Type B pancreatic cell (in vitro differentiated cells): ENCODE measurements around the gene NTHL1. TPM values are rescaled to one million over a fixed set of nuclear protein-coding genes. Genes with fewer than 3 reads are reported as not detected.

Source experiments
- DNase-seq: peaks from one replicate; pipeline ENCODE4 v3.0.0; 2021; ENCODE audit warnings: mixed read lengths; ENCODE audit not compliant: unreplicated experiment; ENCODE audit errors: extremely low spot score
- H3K27ac Mint-ChIP-seq: 2 replicates; pipeline ENCODE4 v1.8.0; 2021; ENCODE audit warnings: mild to moderate bottlenecking, mixed read lengths
- H3K27me3 Mint-ChIP-seq: 2 replicates; pipeline ENCODE4 v1.8.0; 2021; ENCODE audit warnings: mixed read lengths
- H3K36me3 Mint-ChIP-seq: 2 replicates; pipeline ENCODE4 v1.8.0; 2021; ENCODE audit warnings: mixed read lengths
- H3K4me1 Mint-ChIP-seq: one replicate; pipeline ENCODE4 v1.8.0; 2021; ENCODE audit warnings: mixed read lengths; ENCODE audit not compliant: unreplicated experiment
- H3K4me3 Mint-ChIP-seq: 2 replicates; pipeline ENCODE4 v1.8.0; 2021; ENCODE audit warnings: mild to moderate bottlenecking, mixed read lengths
- H3K9me3 Mint-ChIP-seq: 2 replicates; pipeline ENCODE4 v1.8.0; 2021; ENCODE audit warnings: mixed read lengths
- total RNA-seq: library from RNA; stranded (reverse); gene quantifications from 2 replicates; pipeline ENCODE4 v1.2.1, GENCODE V29; 2021; ENCODE audit warnings: low replicate concordance
- TF ChIP-seq, protein P1 (sequence below): fragments of 200-600 bp; sonication (generic); conservative IDR thresholded peaks from 2 replicates; pipeline ENCODE4 v1.5.0; 2021; ENCODE audit warnings: antibody characterized with exemption, mild to moderate bottlenecking

The NTHL1 gene
- total RNA-seq, 1 donor from 2014 or later = 37.6 TPM

DNA sequence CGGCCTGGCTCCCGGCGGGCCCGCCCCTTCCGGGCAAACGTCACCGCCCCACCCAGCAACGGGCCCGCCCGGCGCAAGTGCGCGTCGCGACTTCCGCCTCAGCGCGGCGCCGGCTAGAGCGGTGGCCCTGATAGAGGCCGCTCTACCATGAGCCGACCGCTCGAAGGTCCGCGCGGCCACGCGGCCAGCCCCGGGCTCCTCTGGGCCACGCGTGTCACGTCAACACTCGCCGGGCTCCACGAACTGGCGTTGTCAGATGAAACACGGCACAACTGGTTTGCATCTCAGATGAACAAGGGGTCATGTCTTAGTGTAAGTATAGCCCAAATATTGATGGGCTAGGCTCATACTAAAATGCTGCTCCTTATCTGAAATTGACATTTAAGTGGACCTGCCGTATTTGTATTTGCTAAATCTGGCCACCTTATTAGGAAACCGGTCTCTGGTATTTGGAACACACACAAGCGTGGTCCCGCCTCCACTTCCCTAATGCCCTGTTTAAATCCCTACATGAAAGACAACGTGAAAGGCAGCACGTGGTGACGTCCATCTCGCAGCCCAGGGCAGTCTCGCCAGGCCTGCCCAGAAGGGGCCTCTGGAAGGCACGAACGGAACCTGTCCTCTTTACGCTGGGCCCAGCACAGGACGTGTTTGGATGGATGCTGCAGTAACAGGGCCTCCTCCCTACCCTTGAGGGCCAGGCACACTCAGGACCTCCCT is 37.7 kb downstream of the NTHL1 start, which contains the start of gene ZNF598:
Gene ZNF598, minus strand, starts transcription at position 31 of the 720 bp plus-strand sequence.
- DNase-seq = no peak
- no peaks in the 10 kb centered on the region for H3K27me3 Mint-ChIP-seq
- no peaks in the 10 kb centered on the region for H3K9me3 Mint-ChIP-seq
- H3K27ac Mint-ChIP-seq = peak within 1 kb of the TSS; percentile 98
- peak within 1 kb of the TSS; percentile 95 for H3K4me3 Mint-ChIP-seq
- H3K36me3 Mint-ChIP-seq = no peaks in the 10 kb centered on the region
- H3K4me1 Mint-ChIP-seq = peaks cover 15% of the 10 kb centered on the region
- TF ChIP-seq, protein P1, sequence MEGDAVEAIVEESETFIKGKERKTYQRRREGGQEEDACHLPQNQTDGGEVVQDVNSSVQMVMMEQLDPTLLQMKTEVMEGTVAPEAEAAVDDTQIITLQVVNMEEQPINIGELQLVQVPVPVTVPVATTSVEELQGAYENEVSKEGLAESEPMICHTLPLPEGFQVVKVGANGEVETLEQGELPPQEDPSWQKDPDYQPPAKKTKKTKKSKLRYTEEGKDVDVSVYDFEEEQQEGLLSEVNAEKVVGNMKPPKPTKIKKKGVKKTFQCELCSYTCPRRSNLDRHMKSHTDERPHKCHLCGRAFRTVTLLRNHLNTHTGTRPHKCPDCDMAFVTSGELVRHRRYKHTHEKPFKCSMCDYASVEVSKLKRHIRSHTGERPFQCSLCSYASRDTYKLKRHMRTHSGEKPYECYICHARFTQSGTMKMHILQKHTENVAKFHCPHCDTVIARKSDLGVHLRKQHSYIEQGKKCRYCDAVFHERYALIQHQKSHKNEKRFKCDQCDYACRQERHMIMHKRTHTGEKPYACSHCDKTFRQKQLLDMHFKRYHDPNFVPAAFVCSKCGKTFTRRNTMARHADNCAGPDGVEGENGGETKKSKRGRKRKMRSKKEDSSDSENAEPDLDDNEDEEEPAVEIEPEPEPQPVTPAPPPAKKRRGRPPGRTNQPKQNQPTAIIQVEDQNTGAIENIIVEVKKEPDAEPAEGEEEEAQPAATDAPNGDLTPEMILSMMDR = no peak

DNA sequence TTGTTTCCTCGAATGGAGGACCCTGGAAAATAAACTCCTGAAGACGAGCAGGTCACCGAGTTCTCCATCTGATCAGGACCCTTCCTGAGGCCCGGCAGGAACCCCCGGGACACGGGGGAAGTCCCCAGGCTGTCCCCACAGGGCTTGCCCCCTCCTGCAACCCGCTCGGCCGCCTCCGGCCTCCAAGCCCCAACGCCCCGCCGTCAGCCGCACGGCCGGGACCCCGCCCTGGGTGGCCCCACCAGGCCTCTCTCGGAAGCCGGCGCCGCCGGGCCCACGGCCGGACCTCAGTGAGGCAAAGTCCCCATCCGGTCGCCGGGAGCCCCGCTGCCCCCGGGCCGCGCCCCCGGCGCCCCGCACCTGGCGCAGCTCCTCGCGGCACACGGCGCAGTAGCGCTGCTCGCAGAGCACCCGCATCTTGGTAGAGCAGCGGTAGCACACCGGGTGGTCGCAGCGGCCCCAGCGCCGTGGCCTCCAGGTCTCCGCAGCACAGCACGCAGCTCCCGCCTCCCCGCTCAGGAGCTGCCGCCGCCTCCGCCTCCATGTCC is 38.4 kb downstream of the NTHL1 start:
- H3K4me1 Mint-ChIP-seq = peaks cover 15% of the 10 kb centered on the region
- no peak for DNase-seq
- H3K27me3 Mint-ChIP-seq = no peaks in the 10 kb centered on the region
- no peaks in the 10 kb centered on the region for H3K9me3 Mint-ChIP-seq
- TF ChIP-seq, protein P1 = no peak
- H3K4me3 Mint-ChIP-seq = peak overlapping the region; percentile 89
- no peaks in the 10 kb centered on the region for H3K36me3 Mint-ChIP-seq
- H3K27ac Mint-ChIP-seq = peak overlapping the region; percentile 90

DNA sequence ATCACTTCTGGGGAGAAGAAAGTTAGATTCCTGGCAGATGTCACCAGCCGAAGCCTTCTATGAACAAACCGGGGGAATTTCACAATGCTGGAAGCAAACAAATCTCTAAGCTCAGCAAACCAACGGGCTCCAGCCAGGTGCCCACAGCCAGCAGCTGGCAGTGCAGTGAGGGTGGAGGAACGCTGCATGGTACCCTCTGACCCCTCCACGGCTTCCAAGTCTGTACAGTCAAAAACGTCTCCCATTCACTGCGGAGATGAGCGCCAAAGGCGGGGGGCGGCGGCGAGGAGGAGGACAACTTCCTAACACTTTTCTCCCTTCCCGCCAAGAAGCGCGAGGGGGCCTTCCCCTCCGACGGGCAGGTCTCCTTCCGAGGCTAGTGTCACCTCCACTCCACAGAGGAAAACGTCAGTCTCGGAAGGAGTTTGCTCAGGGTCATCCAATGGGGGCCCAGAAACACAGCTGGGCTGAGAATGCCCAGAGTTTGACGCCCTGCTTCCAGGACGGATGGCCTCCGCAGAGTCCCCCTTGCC is 38.9 kb downstream of the NTHL1 start:
- Mint-ChIP-seq H3K4me1 (peaks cover 15% of the 10 kb centered on the region), H3K27ac (peak overlapping the region; percentile 90), H3K4me3 (peak overlapping the region; percentile 89), H3K36me3 (no peaks in the 10 kb centered on the region), H3K9me3 (no peaks in the 10 kb centered on the region), H3K27me3 (no peaks in the 10 kb centered on the region)
- no peak for DNase-seq
- TF ChIP-seq, protein P1 = no peak

DNA sequence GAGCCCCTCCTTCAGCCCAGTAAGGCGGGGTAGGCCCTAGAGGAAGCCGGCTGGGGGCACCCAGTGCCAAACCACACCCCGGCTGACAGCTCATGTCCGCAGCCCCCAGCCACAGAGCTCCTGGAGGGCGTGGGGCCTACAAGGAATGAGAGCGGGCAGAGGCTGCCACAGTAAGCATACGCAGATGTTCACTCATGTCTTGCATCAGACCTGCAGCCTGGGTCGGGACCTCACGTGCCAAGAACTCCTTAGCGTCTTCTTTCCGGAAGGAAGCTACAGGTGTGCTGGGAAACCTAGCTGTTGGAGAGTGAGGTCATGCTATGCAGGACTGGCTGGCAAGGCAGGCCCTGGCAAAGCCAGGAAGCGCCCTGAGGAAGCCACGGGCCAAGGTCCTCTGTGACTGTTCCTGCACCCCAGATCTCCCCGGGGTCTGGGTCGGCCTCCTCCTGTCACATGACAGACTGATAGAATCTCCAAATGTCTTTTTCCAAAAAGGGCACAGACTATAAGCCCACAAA is 39.6 kb downstream of the NTHL1 start:
- DNase-seq = no peak
- Mint-ChIP-seq H3K9me3 (no peaks in the 10 kb centered on the region), H3K27me3 (no peaks in the 10 kb centered on the region), H3K27ac (peak overlapping the region; percentile 90), H3K4me3 (peak overlapping the region; percentile 89), H3K4me1 (peaks cover 15% of the 10 kb centered on the region), H3K36me3 (no peaks in the 10 kb centered on the region)
- TF ChIP-seq, protein P1 = no peak

DNA sequence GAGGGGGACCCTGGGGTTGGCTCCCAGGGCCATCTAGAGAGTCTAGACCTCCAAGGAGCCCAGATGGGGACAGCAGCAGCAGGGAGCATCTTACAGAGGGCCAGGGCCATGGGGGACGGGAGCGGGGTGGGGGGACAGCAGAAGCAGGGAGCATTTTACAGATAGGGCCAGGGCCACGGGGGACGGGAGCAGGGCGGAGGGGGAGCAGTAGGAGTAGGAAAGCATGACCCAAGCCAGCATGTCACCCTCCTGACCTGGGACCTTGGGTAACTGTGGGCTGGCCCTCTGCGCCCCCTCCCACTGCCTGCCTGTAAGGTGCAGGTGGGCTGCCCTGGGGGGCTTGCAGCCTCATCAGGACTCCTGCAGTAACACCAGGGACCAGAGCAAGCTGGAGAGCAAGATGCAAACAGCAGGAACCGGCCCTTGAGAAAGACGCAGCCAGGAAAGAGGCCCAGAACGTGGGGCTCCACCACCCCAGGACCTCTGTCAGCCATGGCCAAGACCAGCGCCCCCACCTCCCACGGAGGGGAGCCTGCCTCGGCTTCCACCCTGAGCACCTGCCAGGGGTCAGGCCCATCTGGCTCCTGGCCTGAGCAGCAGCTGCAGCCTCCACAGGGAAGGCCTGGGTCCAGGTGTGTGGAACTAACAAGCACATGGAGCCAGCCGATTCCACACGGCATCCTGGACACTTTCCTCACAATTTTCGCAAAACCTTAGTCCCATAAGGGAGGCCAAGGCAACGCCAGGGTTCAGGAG is 40.4 kb downstream of the NTHL1 start:
- peak overlapping the region; percentile 89 for H3K4me3 Mint-ChIP-seq
- H3K4me1 Mint-ChIP-seq = peaks cover 15% of the 10 kb centered on the region
- H3K9me3 Mint-ChIP-seq = no peaks in the 10 kb centered on the region
- TF ChIP-seq, protein P1 = no peak
- H3K27ac Mint-ChIP-seq = peak overlapping the region; percentile 90
- no peak for DNase-seq
- no peaks in the 10 kb centered on the region for H3K36me3 Mint-ChIP-seq
- H3K27me3 Mint-ChIP-seq = no peaks in the 10 kb centered on the region
